Loucy (cell line): ENCODE measurements around the gene CNTNAP4.

Source experiments
- EZH2phosphoT487 ChIP-seq: fragments of 200-600 bp; IDR thresholded peaks from 2 replicates; pipeline ENCODE4 v1.6.1; 2018; ENCODE audit warnings: antibody characterized with exemption, mild to moderate bottlenecking, moderate library complexity, borderline replicate concordance
- TF ChIP-seq, protein P1 (sequence below): fragments of 200-600 bp; sonication (generic); conservative IDR thresholded peaks from 2 replicates; pipeline ENCODE4 v1.5.1; 2014; ENCODE audit warnings: mild to moderate bottlenecking, antibody characterized with exemption, low read length

DNA sequence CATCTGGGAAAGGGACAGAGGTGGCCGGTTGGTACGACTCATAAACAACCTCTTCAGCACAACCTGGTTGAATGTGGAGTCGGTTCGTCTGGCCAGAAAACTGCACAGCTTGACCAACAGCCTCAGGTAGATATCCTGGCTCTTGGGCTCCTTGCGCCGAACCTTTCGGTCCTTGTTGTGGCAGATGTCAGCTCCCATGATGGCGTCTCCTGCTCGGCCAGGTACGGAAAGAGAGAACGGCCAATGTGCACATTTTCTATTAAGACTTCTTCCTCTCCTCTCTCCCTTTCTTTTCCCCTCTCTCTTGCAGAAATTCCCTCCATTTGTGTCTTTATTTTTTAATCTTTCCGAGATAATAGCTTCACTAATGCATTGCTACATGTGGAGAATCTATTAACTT, 41.8 kb upstream of the CNTNAP4 start:
- TF ChIP-seq, protein P1, sequence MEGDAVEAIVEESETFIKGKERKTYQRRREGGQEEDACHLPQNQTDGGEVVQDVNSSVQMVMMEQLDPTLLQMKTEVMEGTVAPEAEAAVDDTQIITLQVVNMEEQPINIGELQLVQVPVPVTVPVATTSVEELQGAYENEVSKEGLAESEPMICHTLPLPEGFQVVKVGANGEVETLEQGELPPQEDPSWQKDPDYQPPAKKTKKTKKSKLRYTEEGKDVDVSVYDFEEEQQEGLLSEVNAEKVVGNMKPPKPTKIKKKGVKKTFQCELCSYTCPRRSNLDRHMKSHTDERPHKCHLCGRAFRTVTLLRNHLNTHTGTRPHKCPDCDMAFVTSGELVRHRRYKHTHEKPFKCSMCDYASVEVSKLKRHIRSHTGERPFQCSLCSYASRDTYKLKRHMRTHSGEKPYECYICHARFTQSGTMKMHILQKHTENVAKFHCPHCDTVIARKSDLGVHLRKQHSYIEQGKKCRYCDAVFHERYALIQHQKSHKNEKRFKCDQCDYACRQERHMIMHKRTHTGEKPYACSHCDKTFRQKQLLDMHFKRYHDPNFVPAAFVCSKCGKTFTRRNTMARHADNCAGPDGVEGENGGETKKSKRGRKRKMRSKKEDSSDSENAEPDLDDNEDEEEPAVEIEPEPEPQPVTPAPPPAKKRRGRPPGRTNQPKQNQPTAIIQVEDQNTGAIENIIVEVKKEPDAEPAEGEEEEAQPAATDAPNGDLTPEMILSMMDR, result no peak
- no peak for TF ChIP-seq EZH2phosphoT487
